ENCODE measurements around the gene SHOX. TPM values are rescaled to one million over a fixed set of nuclear protein-coding genes. Genes with fewer than 3 reads are reported as not detected.

Gene SHOX
- total and polyA plus RNA-seq, 2 experiments from 2014 or later, result not detected

DNA sequence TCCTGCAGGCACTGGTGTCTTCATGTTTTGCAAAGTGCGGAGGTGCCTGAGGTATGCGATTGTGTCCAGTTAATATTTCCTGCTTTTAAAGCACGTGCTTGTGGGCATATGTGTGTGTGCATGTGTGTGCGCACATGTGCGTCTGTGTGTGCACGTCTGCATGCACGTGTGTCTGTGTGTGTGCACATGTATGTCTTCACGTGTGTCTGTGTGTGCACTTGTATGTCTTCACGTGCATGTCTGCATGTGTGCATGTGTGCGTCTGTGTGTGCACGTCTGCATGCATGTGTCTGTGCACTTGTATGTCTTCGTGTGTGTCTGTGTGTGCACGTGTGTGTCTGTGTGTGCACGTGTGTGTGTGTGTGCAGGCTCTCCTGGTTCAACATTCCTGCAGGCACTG lies 49.5 kb downstream of the SHOX start:
- no peak for DNase-seq (ENCODE audit: low read depth in 1 of 2, low spot score in 1 of 2)
- H3K4me1 ChIP-seq (ENCODE audit: low read depth), result no peaks in the 10 kb centered on the region
- TF ChIP-seq, protein P1, sequence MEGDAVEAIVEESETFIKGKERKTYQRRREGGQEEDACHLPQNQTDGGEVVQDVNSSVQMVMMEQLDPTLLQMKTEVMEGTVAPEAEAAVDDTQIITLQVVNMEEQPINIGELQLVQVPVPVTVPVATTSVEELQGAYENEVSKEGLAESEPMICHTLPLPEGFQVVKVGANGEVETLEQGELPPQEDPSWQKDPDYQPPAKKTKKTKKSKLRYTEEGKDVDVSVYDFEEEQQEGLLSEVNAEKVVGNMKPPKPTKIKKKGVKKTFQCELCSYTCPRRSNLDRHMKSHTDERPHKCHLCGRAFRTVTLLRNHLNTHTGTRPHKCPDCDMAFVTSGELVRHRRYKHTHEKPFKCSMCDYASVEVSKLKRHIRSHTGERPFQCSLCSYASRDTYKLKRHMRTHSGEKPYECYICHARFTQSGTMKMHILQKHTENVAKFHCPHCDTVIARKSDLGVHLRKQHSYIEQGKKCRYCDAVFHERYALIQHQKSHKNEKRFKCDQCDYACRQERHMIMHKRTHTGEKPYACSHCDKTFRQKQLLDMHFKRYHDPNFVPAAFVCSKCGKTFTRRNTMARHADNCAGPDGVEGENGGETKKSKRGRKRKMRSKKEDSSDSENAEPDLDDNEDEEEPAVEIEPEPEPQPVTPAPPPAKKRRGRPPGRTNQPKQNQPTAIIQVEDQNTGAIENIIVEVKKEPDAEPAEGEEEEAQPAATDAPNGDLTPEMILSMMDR (IDR thresholded peaks at IDR 0.05; ENCODE audit: low read depth, low read length), result no peak
- no peaks in the 10 kb centered on the region for H3K9me3 ChIP-seq (ENCODE audit: low read depth)
- no peaks in the 10 kb centered on the region for H3K36me3 ChIP-seq
- H3K4me3 ChIP-seq, result no peak overlapping the region
- no peak overlapping the region for H3K27ac ChIP-seq
- H3K27me3 ChIP-seq, result no peaks in the 10 kb centered on the region

DNA sequence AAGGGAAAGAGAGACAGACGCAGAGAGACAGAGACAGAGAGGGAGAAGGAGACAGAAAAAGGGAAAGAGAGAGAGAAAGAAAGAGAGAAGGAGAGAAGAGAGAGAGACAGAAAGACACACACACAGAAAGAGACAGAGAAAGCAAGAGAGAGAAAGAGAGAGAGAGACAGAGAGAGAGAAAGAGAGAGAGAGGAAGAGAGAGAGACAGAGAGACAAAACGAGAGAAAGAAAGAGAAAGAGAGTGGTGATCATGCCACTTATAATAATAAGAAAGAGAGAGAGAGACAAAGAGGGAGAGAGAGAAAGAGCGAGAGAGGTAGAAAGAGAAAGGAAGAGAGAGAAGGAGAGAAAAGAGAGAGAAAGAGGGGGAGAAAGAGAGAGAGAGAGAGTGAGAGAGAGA lies 51.4 kb downstream of the SHOX start:
- Histone ChIP-seq H3K27ac (no peak overlapping the region), H3K4me3 (no peak overlapping the region), H3K36me3 (no peaks in the 10 kb centered on the region), H3K4me1 (ENCODE audit: low read depth) (no peaks in the 10 kb centered on the region), H3K9me3 (ENCODE audit: low read depth) (no peaks in the 10 kb centered on the region), H3K27me3 (no peaks in the 10 kb centered on the region)
- TF ChIP-seq, protein P1 (IDR thresholded peaks at IDR 0.05; ENCODE audit: low read depth, low read length), result no peak
- no peak for DNase-seq (ENCODE audit: low read depth in 1 of 2, low spot score in 1 of 2)

DNA sequence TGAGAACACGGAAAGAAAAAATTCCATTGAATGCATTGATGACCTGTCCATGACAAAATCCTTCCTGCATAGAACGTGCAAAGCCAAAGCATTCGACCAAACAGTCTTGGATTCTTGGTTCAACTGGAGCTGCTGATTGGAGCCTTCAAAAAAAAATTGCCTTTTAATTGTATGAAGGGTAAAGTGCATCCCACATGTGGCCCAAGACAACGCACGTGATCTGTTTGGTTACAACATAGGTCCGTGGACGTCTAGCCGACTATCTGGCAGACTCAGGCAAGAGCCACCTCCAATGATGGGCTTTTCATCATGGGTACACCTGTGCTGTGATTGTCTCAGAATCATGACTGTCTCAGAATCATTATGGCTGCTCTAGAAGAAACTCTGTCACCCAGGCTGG lies 52.3 kb downstream of the SHOX start:
- Histone ChIP-seq H3K4me1 (ENCODE audit: low read depth) (no peaks in the 10 kb centered on the region), H3K27ac (no peak overlapping the region), H3K36me3 (no peaks in the 10 kb centered on the region), H3K27me3 (no peaks in the 10 kb centered on the region), H3K9me3 (ENCODE audit: low read depth) (no peaks in the 10 kb centered on the region), H3K4me3 (no peak overlapping the region)
- DNase-seq (ENCODE audit: low read depth in 1 of 2, low spot score in 1 of 2), result no peak
- TF ChIP-seq, protein P1 (IDR thresholded peaks at IDR 0.05; ENCODE audit: low read depth, low read length), result no peak

DNA sequence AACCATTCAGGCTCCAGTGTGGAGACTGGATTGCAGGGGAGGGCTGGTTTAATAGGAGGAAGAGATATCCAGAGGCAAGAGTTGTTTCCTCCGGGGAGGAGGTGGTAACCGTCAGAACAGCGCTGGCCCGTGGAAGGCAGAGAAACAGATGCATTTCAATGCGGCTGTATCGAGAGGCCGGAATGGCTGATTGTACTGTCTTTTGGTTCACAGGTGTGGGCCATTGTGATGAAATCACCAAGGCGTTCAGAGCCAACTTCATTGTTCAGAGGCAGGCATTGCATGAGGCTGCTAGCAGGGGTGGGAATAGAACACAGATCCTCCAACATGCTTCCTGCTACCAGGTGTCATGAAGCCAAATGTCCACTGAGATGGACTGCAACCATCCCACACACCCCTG lies 53.0 kb downstream of the SHOX start:
- DNase-seq (ENCODE audit: low read depth in 1 of 2, low spot score in 1 of 2), result no peak
- TF ChIP-seq, protein P1 (IDR thresholded peaks at IDR 0.05; ENCODE audit: low read depth, low read length), result no peak
- no peak overlapping the region for H3K27ac ChIP-seq
- no peaks in the 10 kb centered on the region for H3K27me3 ChIP-seq
- H3K4me3 ChIP-seq, result no peak overlapping the region
- no peaks in the 10 kb centered on the region for H3K36me3 ChIP-seq
- no peaks in the 10 kb centered on the region for H3K4me1 ChIP-seq (ENCODE audit: low read depth)
- no peaks in the 10 kb centered on the region for H3K9me3 ChIP-seq (ENCODE audit: low read depth)

DNA sequence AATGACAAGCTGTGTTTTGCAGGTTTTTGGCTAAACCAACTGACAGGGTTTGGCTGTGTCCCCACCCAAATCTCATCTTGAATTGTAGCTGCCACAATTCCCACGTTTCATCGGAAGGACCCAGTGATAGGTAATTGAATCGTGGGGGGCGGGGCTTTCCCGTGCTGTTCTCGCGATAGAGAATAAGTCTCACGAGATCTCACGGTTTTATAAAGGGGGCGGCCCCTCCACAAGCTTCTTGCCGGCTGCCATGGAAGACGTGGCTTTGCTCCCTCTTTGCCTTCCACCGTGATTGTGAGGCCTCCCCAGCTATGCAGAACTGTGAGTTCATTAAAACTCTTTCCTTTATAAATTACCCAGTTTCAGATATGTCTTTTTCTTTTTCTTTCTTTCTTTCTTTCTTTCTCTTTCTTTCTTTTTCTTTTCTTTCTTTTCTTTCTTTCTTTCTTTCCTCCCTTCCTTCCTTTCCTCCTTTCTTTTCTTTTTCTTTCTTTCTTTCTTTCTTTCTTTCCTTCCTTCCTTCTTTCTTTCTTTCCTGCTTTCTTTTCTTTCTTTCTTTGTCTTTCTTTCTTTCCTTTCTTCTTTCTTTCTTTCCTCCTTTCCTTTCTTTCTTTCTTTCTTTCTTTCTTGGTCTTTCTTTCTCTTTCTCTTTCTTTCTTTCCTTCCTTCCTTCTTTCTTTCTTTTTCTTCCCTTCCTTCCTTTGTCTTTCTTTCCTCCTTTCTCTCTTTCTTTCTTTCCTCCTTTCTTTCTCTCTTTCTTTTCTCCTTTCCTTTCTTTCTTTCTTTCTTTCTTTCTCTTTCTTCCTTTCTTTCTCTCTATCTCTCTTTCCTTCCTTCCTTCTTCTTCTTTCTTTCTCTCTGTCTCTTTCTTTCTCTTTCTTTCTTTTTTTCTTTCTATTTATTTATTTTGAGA lies 54.8 kb downstream of the SHOX start:
- Histone ChIP-seq H3K27me3 (no peaks in the 10 kb centered on the region), H3K27ac (no peak overlapping the region), H3K36me3 (no peaks in the 10 kb centered on the region), H3K4me3 (no peak overlapping the region), H3K4me1 (ENCODE audit: low read depth) (no peaks in the 10 kb centered on the region), H3K9me3 (ENCODE audit: low read depth) (no peaks in the 10 kb centered on the region)
- TF ChIP-seq, protein P1 (IDR thresholded peaks at IDR 0.05; ENCODE audit: low read depth, low read length), result no peak
- no peak for DNase-seq (ENCODE audit: low read depth in 1 of 2, low spot score in 1 of 2)
